SKM-1 treated with dmso at 0.1 percent for 144 hours (cell line): ENCODE measurements around the gene NCAPG2.
"Not testable (repeated sequence)": the region's sequence is repeated elsewhere in the genome, so short reads cannot be mapped to it uniquely, and the experiment has no call there.

Experiments used
- DNase-seq: peaks from one replicate; lab custom pipeline; 2025; ENCODE audit not compliant: unreplicated experiment; lab: John Stamatoyannopoulos, UW

NCAPG2 gene

GRCh38 chr7:158645842-158646241, 58.8 kb downstream of the NCAPG2 start:
- DNase-seq: no peak

GRCh38 chr7:158642149-158642548, 62.5 kb downstream of the NCAPG2 start:
- DNase-seq: no peak

DNA sequence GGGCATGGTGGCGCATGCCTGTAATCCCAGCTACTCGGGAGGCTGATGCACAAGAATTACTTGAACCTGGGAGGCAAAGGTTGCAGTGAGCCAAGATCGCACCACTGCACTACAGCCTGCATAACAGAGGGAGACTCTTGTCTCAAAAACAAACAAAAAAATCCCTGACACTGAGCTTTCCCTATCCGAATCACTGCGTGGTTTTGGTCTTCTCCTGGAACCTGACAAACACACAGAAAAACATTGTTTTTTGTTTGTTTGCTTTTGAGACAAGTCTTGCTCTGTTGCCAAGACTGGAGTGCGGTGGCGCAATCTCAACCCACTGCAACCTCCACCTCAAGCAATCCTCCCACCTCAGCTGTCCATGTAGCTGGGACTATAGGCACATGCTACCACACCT, 66.6 kb downstream of the NCAPG2 start:
- DNase-seq: no peak

DNA sequence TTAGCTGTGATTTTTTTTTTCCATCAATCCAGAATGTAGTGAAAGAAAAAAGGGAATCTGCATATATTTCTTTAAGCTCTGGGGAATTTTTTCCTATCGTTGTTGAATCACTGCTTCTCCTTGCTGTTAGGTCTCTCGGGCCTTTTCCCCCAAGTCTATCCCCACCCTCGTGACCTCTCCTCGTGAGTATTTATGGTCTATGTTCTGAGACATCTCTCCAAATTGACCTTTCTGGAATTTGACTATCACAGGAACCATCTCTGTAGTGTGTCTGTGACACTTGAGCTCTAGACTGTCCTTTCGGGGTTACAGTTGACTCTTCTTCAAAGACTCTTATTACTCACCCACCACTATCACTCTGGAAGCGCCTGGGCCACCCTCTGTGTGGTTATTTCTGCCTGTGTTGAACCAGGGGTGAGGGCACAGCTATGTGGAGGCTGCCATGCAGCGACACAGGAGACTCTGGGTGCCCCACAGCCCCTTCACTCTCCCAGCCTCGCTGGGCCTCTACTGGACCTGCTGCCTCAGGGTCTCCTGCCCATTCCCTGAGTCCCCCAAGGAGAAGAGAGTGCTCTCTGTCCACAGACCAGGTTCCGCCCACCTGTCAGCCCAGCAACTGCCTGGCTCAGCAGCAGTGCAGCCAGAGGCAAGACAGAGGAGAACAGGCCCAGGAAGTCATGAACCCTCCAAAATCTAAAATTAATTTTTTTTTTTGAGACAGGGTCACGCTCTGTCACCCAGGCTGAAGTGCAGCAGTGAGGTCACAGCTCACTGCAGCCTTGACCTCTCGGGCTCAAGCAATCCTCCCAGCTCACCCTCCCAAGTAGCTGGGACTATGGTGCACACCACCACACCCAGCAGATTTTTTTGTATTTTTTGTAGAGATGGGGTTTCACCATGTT, 71.3 kb downstream of the NCAPG2 start:
- no peak for DNase-seq

GRCh38 chr7:158631574-158632195, 72.9 kb downstream of the NCAPG2 start:
- no peak for DNase-seq

GRCh38 chr7:158626289-158626688, 78.3 kb downstream of the NCAPG2 start:
- DNase-seq: not testable (repeated sequence)

- DNase-seq: no peak
Observed at GRCh38 chr7:158623241-158623640, 81.4 kb downstream of the NCAPG2 start.

- DNase-seq: no peak
Observed at GRCh38 chr7:158620839-158621441, 83.7 kb downstream of the NCAPG2 start.

- DNase-seq: no peak
Observed at GRCh38 chr7:158620418-158620817, 84.2 kb downstream of the NCAPG2 start.

GRCh38 chr7:158618745-158619140, 85.9 kb downstream of the NCAPG2 start:
- DNase-seq: no peak

GRCh38 chr7:158617737-158618128, 86.9 kb downstream of the NCAPG2 start:
- DNase-seq: no peak

- no peak for DNase-seq
Observed at GRCh38 chr7:158616050-158616449, 88.6 kb downstream of the NCAPG2 start.

DNA sequence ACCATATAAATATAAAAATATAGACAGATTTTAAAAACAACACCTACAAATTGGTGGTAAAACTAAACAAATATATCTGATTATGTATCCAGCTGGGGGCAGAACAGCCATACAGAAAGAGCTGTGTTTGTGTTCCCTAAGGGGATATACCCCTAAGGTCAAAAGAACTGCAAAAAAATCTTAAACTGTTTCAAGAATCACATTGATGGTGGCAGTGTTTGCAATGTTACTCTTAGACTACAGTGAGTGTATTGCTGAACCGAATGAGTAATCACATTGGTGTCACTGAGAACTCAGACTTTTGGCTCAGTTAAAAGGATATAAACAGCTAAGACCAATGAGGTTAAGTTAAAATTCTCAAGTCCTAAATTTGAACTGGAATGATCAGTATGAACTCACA, 89.9 kb downstream of the NCAPG2 start:
- DNase-seq: no peak

DNA sequence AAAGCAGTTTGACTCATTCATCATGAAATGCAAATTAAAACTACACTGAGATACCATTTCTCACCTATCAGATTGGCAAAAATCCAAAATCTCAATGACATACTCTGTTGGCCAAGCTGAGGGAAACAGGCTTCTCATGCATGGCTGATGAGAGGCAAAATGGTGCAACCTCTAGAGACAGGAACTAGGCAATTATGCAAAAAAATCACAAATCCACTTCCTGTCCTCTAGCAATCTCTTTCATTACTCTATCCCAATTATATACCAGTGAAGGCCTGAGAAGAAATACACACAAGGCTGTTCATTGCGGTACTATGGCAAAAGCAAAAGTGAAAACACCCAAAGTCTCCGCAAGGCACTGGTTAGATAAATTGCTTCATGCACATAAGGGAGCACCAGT, 91.1 kb downstream of the NCAPG2 start:
- no peak for DNase-seq

GRCh38 chr7:158612546-158612945, 92.1 kb downstream of the NCAPG2 start:
- no peak for DNase-seq

DNA sequence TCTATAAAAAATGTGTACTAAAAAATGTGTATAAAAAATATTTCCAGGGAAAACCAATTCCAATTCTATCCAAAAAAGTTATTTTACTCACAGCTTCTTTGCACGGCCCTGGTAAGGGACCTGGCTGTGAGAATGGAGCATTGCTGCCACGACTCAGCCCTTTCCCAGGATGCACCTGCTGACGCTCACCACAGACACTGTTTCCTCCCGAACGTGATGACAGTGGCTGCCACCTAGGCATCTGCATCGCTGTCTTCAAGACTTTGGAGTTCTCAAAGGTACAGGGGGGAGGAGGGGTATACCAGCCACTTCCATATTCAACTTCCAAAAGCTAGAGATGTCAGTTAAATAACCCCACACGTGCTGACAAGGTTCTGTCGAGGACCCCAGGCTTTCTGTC, 93.1 kb downstream of the NCAPG2 start:
- no peak for DNase-seq

DNA sequence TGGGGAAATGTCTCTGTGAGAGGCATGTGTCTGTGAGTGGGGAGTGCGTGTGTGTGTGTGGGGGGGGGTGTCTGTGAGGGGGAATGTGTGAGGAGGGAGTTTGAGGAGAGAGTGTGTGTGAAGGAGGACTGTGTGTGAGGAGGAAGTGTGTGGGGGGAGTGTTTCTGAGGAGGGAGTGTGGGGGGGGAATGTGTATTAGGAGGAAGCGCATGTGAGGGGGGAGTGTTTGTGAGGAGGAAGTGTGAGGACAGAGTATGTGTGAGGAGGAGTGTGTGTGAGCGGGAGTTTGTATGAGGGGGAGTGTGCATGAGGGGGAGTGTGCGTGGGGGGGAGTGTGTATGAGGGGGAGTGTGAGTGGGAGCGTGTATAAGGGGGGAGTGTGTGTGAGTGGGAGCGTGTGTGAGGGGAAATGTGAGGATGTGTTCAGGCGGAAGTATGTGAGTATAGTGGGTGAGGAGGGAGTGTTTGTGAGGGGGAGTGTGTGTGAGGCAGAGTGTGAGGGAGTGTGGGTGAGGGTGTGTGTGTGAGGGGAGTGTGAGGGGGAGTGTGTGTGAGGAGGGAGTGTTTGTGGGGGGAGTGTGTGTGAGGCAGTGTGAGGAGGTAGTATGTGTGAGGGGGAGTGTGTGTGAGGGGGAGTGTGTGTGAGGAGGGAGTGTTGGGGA, 95.2 kb downstream of the NCAPG2 start:
- no peak for DNase-seq

DNA sequence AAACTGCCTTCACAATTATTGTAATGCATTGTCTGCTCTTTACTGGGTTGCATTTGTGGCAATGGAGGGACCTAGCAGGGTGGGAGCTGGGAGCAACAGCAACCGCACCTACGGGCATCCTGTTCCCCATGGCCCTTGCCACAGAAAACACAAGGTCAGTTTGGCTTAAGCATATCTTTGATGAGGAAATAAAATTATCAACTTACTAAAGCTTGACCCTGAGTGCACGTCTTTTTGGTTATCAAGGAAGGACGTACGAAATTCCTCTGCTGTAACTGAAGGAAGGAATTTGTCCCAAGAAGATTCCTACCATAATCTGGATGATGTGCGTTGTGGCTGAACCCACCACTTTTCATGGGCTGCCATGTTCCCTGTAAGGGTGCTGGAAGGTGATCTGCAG, 97.0 kb downstream of the NCAPG2 start:
- no peak for DNase-seq

DNA sequence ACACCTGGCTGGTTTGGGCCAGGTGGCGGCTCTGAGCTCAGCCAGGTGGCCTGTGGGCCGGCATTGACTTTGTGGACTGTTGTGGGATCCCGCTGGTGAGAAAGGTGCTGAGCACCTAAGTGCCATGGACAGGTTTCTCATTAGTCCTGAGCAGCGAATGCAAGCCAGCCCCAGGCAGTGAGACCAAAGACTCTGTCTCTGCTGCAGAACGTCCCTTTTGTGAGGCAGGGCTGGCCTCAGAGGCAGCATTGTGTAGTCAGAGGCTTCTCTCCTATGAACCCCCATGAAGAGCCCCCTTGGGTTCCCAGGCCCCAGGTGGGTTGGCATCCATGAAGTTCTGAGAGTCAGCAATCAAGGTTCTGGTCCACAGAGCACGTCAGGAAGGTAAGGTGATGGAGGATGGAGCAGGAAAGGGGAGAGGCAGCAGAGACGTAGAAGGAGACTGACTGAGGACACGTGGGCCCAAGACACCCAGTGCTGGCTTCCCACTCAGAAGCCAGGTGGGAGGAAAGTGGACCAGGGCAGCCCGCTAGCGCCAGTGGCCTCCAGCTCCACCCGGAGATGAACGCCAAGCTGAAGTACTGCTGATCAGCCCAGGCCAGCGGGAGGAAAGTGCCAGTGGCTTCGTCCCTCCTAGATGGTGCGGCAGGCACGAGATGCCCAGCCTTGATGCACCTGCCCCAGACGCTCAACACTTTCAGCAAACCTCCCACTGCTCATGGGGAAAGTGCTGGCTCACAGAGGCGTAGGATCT, 97.8 kb downstream of the NCAPG2 start:
- no peak for DNase-seq

DNA sequence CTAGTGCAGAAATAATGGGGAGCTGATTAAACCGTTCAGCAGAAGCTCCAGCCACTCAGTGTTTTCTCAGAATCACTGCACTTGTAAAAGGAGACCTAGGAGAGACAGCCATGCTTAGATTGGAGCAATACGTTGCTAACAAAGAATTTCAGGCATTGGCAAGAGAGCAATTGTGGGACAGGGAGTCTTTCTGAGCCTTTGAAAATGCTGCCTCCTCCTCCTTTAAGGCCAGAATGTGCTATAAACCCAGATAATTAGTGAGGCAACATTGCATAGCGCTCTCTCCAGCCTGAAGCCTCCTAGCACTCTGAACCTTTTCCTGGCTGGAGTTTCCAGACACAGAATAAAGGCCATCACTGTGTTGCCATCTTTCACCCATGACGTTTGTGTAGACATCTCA, 98.5 kb downstream of the NCAPG2 start:
- DNase-seq: no peak
